Adrenal gland (tissue), 5 donors: Measurements from ENCODE around the gene LDHAL6A.

Source experiments
- POLR2A ChIP-seq, 2 donors: fragments of 450-650 bp; IDR thresholded peaks; one replicate each; pipeline ENCODE4 v1.6.1; 2017; ENCODE audit warnings: antibody characterized with exemption in 2 of 2, mild to moderate bottlenecking in 2 of 2, moderate library complexity in 1 of 2
- TF ChIP-seq, protein P1 (sequence below), 6 experiments: fragments of 450-650 bp in 4 of 6; fragments of 200-600 bp in 2 of 6; sonication (generic) in 1 of 6; IDR thresholded peaks; 1 replicate in 5 of 6; 2 replicates in 1 of 6; pipeline versions ENCODE4 v1.5.1 to v1.8.0; 2016 to 2021; ENCODE audit warnings: antibody characterized with exemption in 6 of 6, mild to moderate bottlenecking in 2 of 6, moderate library complexity in 1 of 6
- donor health status: DM: no; HTN: no; CAD: no.

DNA sequence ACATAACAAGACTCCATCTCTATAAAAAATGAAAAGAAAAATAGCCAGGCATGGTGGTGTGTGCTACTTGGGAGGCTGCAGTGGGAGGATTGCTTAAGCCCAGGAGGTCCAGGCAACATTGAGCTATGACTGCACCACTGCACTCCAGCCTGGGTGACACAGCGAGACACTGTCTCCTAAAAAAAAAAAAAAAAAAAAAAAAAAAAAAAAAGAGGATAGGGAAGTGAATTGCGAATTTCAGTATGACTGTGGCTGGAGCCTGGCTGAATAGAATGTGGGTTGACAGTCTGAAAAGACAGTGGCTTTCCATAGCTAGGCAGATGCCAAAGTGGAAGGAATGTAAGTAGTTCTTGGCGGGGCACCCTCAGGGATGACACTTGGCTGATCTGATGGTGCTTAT, 6.4 kb upstream of the LDHAL6A start:
- TF ChIP-seq, protein P1, sequence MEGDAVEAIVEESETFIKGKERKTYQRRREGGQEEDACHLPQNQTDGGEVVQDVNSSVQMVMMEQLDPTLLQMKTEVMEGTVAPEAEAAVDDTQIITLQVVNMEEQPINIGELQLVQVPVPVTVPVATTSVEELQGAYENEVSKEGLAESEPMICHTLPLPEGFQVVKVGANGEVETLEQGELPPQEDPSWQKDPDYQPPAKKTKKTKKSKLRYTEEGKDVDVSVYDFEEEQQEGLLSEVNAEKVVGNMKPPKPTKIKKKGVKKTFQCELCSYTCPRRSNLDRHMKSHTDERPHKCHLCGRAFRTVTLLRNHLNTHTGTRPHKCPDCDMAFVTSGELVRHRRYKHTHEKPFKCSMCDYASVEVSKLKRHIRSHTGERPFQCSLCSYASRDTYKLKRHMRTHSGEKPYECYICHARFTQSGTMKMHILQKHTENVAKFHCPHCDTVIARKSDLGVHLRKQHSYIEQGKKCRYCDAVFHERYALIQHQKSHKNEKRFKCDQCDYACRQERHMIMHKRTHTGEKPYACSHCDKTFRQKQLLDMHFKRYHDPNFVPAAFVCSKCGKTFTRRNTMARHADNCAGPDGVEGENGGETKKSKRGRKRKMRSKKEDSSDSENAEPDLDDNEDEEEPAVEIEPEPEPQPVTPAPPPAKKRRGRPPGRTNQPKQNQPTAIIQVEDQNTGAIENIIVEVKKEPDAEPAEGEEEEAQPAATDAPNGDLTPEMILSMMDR (IDR thresholded peaks at IDR 0.05) = no peak
- TF ChIP-seq POLR2A (IDR thresholded peaks at IDR 0.05) = no peak
